ENCODE measurements around the gene ADIG.

GRCh38 chr20:38624084-38624483, 43.1 kb downstream of the ADIG start:
- TF ChIP-seq, protein P1, sequence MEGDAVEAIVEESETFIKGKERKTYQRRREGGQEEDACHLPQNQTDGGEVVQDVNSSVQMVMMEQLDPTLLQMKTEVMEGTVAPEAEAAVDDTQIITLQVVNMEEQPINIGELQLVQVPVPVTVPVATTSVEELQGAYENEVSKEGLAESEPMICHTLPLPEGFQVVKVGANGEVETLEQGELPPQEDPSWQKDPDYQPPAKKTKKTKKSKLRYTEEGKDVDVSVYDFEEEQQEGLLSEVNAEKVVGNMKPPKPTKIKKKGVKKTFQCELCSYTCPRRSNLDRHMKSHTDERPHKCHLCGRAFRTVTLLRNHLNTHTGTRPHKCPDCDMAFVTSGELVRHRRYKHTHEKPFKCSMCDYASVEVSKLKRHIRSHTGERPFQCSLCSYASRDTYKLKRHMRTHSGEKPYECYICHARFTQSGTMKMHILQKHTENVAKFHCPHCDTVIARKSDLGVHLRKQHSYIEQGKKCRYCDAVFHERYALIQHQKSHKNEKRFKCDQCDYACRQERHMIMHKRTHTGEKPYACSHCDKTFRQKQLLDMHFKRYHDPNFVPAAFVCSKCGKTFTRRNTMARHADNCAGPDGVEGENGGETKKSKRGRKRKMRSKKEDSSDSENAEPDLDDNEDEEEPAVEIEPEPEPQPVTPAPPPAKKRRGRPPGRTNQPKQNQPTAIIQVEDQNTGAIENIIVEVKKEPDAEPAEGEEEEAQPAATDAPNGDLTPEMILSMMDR (IDR thresholded peaks at IDR 0.05): no peak
- TF ChIP-seq POLR2A (IDR thresholded peaks at IDR 0.05): no peak
